ENCODE data around the gene L3MBTL2. TPM values are rescaled to one million over a fixed set of nuclear protein-coding genes. Genes with fewer than 3 reads are reported as not detected.

Gene L3MBTL2
- total and polyA plus RNA-seq, 10 of the 15 experiments (the other 5 are each of a cell fraction or from before 2014, with no cell fraction given), result 13.2 to 37.6 (median 28.2) TPM

DNA sequence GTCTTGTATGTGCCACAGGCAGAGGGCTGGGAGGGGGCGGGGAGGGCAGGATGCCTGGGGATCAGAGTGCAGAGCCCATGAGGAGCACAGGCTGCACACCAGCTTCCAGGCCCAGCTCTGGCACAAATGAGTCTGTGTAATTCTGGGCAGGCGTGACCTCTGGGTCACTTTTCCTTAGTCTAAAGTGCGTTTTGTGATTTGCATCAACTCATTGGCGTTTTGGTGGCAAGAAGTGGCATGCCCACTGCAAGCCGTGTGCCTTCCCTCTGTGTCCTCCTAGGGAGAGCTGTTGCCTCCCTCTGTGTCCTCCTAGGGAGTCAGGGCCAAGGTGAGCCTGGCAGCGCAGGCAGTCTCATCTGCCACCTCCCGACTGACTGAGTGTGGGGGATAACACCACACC, 18.4 kb downstream of the L3MBTL2 start:
- H3K27ac ChIP-seq (ENCODE audit: control insufficient read depth, insufficient read depth), result no peak overlapping the region
- no peak overlapping the region for H3K9ac ChIP-seq (ENCODE audit: control insufficient read depth, insufficient read depth, low read length)
- RAD21 ChIA-PET (ENCODE audit: unreplicated experiment), result no interaction called here
- DNase-seq (ENCODE audit: low read depth, low spot score) (no peak), ATAC-seq (no peak), FAIRE-seq (no peak)
- H3K4me2 ChIP-seq (ENCODE audit: control insufficient read depth, insufficient read depth), result no peak overlapping the region
- in situ Hi-C loops (cut with MboI) (no loop called here), intact Hi-C loops (cut with micrococcal nuclease; ENCODE audit: unreplicated experiment) (no loop called here)
- no peaks in the 10 kb centered on the region for H4K20me1 ChIP-seq (ENCODE audit: control insufficient read depth, insufficient read depth)
- no peaks in the 10 kb centered on the region for H3K79me2 ChIP-seq (ENCODE audit: control insufficient read depth, insufficient read depth, low read length)
- SMC1A ChIA-PET (ENCODE audit: uncharacterized antibody, unreplicated experiment), result no interaction called here
- WGBS (ENCODE audit: insufficient coverage, insufficient replicate concordance, low lambda C conversion rate, missing lambda C conversion rate), result 89% methylated on average over 7 of the region's 7 CpGs
- CTCF ChIA-PET, result no interaction called here
- peaks cover 11 to 27% of the 10 kb centered on the region in 2 experiments for H3K36me3 ChIP-seq (ENCODE audit: control insufficient read depth in 2 of 2, insufficient read depth in 2 of 2, low read length in 1 of 2)
- no TSS peak for BruUV-seq (replicated peaks)
- no peak overlapping the region for H2AFZ ChIP-seq (ENCODE audit: control insufficient read depth, low read depth, low read length)
- H3K4me3 ChIP-seq, result no peak overlapping the region
- POLR2A ChIA-PET, result interaction anchor here (0.6 kb wide), 1 partner anchor 222 kb away, joined by 3 read pairs; no protein-coding TSS in a partner anchor
- TF ChIP-seq, protein P1, sequence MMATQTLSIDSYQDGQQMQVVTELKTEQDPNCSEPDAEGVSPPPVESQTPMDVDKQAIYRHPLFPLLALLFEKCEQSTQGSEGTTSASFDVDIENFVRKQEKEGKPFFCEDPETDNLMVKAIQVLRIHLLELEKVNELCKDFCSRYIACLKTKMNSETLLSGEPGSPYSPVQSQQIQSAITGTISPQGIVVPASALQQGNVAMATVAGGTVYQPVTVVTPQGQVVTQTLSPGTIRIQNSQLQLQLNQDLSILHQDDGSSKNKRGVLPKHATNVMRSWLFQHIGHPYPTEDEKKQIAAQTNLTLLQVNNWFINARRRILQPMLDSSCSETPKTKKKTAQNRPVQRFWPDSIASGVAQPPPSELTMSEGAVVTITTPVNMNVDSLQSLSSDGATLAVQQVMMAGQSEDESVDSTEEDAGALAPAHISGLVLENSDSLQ (IDR thresholded peaks at IDR 0.05), result no peak
- TF ChIP-seq, protein P2, sequence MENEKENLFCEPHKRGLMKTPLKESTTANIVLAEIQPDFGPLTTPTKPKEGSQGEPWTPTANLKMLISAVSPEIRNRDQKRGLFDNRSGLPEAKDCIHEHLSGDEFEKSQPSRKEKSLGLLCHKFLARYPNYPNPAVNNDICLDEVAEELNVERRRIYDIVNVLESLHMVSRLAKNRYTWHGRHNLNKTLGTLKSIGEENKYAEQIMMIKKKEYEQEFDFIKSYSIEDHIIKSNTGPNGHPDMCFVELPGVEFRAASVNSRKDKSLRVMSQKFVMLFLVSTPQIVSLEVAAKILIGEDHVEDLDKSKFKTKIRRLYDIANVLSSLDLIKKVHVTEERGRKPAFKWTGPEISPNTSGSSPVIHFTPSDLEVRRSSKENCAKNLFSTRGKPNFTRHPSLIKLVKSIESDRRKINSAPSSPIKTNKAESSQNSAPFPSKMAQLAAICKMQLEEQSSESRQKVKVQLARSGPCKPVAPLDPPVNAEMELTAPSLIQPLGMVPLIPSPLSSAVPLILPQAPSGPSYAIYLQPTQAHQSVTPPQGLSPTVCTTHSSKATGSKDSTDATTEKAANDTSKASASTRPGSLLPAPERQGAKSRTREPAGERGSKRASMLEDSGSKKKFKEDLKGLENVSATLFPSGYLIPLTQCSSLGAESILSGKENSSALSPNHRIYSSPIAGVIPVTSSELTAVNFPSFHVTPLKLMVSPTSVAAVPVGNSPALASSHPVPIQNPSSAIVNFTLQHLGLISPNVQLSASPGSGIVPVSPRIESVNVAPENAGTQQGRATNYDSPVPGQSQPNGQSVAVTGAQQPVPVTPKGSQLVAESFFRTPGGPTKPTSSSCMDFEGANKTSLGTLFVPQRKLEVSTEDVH (IDR thresholded peaks at IDR 0.05; ENCODE audit: low read depth, partially characterized antibody), result no peak
- 0 out of 2 replicates have a peak, but pooled peaks have one; percentile 30 for TF ChIP-seq POLR2A (IDR thresholded peaks at IDR 0.05; ENCODE audit: low read depth, low read length)
- no peaks in the 10 kb centered on the region for H3K27me3 ChIP-seq (replicated peaks in 1 of 2; ENCODE audit: control insufficient read depth in 2 of 2, insufficient read depth in 2 of 2, low read length in 1 of 2)
- no peaks in the 10 kb centered on the region for H3K9me3 ChIP-seq (replicated peaks; ENCODE audit: control insufficient read depth, insufficient read depth, low read length)
- no peaks in the 10 kb centered on the region for H3K4me1 ChIP-seq (ENCODE audit: control insufficient read depth, insufficient read depth, low read length)

Measured in GM12878 (cell line).